GM21619 (cell line): ENCODE measurements around the gene GEMIN5.
"Not testable (repeated sequence)": the region's sequence is repeated elsewhere in the genome, so short reads cannot be mapped to it uniquely, and the experiment has no call there.

Experiments used
- ATAC-seq: cut with Tn5 transposase; IDR thresholded peaks from one replicate; pipeline ENCODE4 v1.9.1; 2021; ENCODE audit not compliant: unreplicated experiment

GEMIN5 gene, protein sequence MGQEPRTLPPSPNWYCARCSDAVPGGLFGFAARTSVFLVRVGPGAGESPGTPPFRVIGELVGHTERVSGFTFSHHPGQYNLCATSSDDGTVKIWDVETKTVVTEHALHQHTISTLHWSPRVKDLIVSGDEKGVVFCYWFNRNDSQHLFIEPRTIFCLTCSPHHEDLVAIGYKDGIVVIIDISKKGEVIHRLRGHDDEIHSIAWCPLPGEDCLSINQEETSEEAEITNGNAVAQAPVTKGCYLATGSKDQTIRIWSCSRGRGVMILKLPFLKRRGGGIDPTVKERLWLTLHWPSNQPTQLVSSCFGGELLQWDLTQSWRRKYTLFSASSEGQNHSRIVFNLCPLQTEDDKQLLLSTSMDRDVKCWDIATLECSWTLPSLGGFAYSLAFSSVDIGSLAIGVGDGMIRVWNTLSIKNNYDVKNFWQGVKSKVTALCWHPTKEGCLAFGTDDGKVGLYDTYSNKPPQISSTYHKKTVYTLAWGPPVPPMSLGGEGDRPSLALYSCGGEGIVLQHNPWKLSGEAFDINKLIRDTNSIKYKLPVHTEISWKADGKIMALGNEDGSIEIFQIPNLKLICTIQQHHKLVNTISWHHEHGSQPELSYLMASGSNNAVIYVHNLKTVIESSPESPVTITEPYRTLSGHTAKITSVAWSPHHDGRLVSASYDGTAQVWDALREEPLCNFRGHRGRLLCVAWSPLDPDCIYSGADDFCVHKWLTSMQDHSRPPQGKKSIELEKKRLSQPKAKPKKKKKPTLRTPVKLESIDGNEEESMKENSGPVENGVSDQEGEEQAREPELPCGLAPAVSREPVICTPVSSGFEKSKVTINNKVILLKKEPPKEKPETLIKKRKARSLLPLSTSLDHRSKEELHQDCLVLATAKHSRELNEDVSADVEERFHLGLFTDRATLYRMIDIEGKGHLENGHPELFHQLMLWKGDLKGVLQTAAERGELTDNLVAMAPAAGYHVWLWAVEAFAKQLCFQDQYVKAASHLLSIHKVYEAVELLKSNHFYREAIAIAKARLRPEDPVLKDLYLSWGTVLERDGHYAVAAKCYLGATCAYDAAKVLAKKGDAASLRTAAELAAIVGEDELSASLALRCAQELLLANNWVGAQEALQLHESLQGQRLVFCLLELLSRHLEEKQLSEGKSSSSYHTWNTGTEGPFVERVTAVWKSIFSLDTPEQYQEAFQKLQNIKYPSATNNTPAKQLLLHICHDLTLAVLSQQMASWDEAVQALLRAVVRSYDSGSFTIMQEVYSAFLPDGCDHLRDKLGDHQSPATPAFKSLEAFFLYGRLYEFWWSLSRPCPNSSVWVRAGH (N-terminal part only)

DNA sequence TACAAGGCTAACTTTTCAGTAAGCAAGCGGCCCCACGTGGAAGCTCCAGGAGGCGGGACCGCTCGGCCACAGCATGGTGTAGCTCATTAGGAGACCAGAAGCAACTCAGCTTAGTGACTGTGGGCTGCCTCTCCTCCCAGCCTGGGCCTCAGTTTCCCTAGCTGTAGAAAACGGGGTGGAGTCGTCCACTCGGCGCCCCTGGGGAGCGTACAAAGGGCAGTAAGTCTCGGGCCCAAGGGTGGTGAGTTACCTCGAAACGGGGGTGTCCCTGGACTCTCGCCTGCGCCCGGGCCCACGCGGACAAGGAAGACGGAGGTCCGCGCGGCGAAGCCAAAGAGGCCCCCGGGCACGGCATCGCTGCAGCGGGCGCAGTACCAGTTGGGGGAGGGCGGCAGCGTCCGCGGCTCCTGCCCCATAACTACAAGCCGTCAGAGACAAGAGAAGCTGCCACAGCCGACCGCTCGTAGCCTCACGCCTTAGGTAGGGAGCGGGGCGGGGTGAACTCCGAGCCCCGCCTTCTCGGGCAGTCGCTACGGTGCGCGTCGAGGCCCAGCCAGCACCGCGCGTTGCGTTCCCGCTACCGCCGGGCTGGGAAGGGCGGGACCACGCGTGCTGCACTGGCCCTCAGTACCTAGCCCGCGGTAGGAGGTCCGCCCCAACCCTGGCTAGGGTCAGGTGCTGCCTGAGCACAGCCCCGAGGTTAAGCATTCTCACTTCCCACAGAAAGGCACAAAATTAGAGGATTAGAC lies at the start of gene GEMIN5:
GEMIN5 (minus strand) TSS at position 494 of the 749 bp plus-strand sequence; CDS start at position 416, 78 bp downstream.
- peak; percentile 82 for ATAC-seq

DNA sequence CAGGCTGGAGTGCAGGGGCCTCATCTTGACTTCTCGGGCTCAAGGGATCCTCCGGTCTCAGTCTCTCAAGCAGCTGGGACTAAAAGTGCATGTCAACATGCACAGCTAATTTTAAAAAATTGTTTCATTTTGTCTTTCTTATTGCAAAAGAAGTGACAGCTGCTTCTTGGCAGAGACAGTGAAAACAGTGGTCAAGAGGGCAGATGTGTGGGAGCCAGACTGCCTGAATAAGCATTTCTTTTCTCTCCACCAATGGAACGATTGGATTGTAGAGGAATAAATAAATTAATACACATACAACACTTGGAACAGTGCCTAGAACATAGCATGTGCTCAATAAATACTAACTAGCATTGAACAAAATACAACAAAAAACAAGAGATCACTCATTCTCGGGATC lies 48.1 kb upstream of the GEMIN5 start:
- ATAC-seq = no peak

DNA sequence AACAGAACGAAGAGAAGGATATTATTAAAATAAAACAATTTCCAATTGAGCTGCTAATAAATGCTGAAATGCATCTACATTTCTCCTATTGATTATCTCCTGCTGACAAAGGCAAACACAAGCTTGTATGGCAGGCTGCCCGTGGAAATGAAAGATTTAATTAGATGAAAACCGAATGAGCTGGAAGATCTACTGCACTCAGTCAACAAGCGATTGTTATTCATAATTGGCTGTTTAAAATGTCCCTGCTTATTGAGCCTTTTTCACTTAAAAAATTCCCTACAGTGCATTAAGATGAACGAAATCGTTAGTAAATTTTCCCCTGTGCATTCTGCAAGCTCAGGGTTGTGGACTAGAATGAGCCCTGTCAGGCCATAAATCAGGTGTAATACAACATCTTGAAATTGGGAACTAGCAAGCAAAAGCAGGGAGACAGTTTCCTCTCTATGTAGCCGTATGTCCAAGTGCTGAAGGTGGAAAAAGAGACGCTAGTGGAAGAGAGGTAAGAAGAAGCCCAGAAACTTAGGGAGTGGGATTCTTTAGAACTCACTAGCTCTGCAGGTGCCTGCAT lies 47.0 kb upstream of the GEMIN5 start:
- no peak for ATAC-seq

DNA sequence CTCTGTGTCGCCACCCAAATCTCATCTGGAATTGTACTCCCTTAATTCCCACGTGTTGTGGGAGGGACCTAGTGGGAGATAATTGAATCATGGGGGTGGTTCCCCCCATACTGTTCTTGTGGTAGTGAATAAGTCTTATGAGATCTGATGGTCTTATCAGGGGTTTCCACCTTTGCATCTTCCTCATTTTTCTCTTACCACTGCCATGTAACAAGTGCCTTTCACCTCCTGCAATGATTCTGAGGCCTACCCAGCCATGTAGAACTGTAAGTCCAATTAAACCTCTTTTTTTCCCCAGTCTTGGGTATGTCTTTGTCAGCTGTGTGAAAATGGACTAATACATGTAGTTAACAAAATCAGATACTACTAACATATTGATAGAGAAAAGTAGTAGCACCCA lies 40.3 kb upstream of the GEMIN5 start:
- not testable (repeated sequence) for ATAC-seq

GRCh38 chr5:154977409-154977808 lies 39.4 kb upstream of the GEMIN5 start:
- ATAC-seq = no peak

GRCh38 chr5:154976082-154976481 lies 38.1 kb upstream of the GEMIN5 start:
- ATAC-seq = not testable (repeated sequence)

- no peak for ATAC-seq
Observed at GRCh38 chr5:154972476-154973080, 34.6 kb upstream of the GEMIN5 start.

- no peak for ATAC-seq
Observed at GRCh38 chr5:154971501-154971900, 33.5 kb upstream of the GEMIN5 start.

- no peak for ATAC-seq
Observed at GRCh38 chr5:154970759-154971158, 32.7 kb upstream of the GEMIN5 start.

DNA sequence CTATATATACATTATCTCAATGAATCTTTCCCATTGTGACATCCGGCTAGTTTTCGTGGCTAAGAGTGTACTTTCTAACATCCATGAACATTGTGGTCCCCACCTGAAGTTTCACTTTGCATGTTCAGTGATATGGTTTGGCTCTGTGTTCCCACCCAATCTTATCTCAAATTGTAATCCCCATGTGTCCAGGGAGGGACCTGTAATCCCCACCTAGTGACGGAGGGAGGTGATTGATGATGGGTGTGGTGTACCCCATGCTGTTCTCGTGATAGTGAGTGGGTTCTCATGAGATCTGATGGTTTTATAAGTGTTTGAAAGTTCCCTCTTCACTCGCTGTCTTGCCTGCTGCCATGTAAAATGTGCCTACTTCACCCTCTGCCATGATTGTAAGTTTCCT lies 30.9 kb upstream of the GEMIN5 start:
- no peak for ATAC-seq

- ATAC-seq = no peak
Observed at GRCh38 chr5:154967421-154968024, 29.5 kb upstream of the GEMIN5 start.

DNA sequence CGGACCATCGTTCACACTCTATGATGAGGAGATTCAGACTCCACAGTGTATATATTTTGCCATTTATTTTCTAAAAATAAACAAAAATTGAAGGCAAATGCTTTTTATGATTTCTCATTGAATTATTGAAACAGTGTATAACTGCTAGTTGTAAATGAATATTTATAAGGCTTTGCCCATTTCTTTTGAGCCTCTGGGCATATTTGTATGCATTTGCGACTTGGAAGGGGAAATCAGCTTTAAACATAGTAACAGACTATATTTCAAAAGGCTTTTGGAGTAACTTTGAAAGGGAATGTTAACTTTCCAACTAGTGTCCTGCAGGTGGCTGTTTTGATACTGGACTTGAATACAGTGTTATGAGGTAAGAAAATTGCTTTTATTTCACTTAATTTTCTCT lies 28.9 kb upstream of the GEMIN5 start:
- no peak for ATAC-seq

DNA sequence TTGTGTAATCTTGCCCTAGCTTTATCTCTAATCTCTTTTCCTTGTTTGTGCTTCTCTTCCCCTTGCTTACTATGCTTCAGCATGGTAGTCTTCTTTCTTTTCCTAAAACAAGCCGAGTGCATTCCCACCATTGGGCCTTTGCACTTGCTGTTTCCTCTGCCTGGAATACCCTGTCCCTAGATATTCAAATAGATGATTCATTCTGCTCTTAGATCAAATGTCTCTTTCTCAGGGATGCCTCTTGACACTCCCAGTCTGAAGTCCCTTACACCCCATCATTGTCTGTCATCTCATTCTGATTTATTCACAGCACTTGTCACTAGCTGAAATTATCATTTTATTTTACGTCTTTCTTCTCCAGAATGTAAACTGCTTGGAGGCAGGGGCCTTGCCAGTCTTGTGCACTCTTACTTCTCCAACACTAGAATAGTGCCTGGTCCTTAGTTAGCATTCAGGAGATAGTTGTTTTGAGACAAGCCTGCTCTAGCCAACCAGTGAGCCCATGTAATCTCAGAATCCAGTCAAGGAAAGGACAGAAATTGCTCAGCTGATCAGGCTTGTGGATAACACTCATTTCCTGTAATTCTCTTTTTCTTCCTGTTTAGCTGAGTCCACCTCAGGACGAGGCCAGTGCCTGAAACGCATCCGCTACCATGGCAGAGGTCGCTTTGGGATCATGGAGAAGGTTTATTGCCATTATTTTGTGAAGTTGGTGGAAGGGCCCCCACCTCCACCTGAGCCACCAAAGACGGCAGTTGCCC lies 28.2 kb upstream of the GEMIN5 start:
- ATAC-seq = no peak

DNA sequence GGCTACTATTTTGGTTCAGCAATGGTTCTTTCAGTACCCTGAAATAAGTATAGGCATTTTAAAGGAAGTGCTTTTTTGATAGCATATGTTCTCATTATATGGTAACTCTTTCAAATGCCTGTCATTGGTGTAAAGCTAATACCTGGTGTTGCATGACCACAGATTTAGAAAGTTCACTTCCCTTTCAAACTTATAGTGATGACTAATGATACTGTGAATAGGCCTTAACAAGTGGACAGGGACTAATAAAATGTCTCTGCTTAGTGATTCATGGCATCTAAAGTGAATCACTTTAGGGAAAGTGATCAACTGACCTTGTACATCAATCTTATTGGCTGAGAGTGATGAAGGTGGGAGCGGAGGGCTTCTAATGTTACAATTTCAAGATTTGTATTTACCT lies 24.5 kb upstream of the GEMIN5 start:
- peak; percentile 99 for ATAC-seq

- no peak for ATAC-seq
Observed at GRCh38 chr5:154956712-154957111, 18.7 kb upstream of the GEMIN5 start.

DNA sequence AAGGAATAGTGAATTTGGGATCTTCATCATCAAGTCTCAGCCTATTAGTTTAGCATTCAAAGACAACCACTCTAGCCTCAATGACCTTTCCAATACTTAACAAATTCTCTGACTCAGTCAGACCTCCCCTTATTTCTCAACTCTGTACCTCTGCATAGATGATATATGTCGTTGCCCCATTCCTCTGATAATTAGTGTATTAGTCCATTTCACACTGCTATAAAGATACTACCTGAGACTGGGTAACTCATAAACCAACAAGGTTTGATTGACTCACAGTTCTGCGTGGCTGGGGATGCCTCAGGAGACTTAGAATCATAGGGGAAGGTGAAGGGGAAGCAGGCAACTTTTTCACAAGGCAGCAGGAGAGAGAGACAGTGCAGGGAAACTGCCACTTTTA lies 11.8 kb upstream of the GEMIN5 start:
- no peak for ATAC-seq

- no peak for ATAC-seq
Observed at GRCh38 chr5:154948313-154948712, 10.3 kb upstream of the GEMIN5 start.

- no peak for ATAC-seq
Observed at GRCh38 chr5:154947778-154948177, 9.8 kb upstream of the GEMIN5 start.
